Activated naive CD8-positive, alpha-beta T cell treated with anti-CD3 and anti-CD28 coated beads for 36 hours (primary cell): ENCODE measurements around the gene SLC26A4. TPM values are rescaled to one million over a fixed set of nuclear protein-coding genes. Genes with fewer than 3 reads are reported as not detected.

ENCODE experiments used
- DNase-seq: peaks from one replicate; pipeline ENCODE4 v3.0.0; 2021
- H3K27ac Mint-ChIP-seq: one replicate; pipeline ENCODE4 v1.8.0; 2022; ENCODE audit warnings: mild to moderate bottlenecking, moderate library complexity, mixed read lengths
- H3K27me3 Mint-ChIP-seq: one replicate; pipeline ENCODE4 v1.8.0; 2022; ENCODE audit warnings: mild to moderate bottlenecking, mixed read lengths
- H3K36me3 Mint-ChIP-seq: one replicate; pipeline ENCODE4 v1.8.0; 2021; ENCODE audit warnings: mild to moderate bottlenecking, mixed read lengths
- H3K4me1 Mint-ChIP-seq: one replicate; pipeline ENCODE4 v1.8.0; 2021; ENCODE audit warnings: mixed read lengths
- H3K4me3 Mint-ChIP-seq: one replicate; pipeline ENCODE4 v1.8.0; 2022; ENCODE audit warnings: mild to moderate bottlenecking, moderate library complexity, mixed read lengths
- H3K9me3 Mint-ChIP-seq: one replicate; pipeline ENCODE4 v1.8.0; 2022; ENCODE audit warnings: mixed read lengths
- total RNA-seq, 2 experiments: library from RNA; stranded (reverse); gene quantifications; one replicate each; pipeline ENCODE4 v1.2.3, GENCODE V29; 2021

The SLC26A4 gene
- total RNA-seq, 2 experiments from 2014 or later = 0.82 to 1.2 TPM

GRCh38 chr7:107697321-107698049 lies 36.9 kb downstream of the SLC26A4 start:
- H3K4me1 Mint-ChIP-seq = peaks cover 7% of the 10 kb centered on the region
- no peak overlapping the region for H3K27ac Mint-ChIP-seq
- no peak for DNase-seq
- peaks cover 7% of the 10 kb centered on the region for H3K27me3 Mint-ChIP-seq
- H3K9me3 Mint-ChIP-seq = no peaks in the 10 kb centered on the region
- no peaks in the 10 kb centered on the region for H3K36me3 Mint-ChIP-seq
- H3K4me3 Mint-ChIP-seq = no peak overlapping the region

GRCh38 chr7:107700570-107700969 lies 39.9 kb downstream of the SLC26A4 start:
- H3K4me1 Mint-ChIP-seq = peaks cover 9% of the 10 kb centered on the region
- H3K27me3 Mint-ChIP-seq = peaks cover 4% of the 10 kb centered on the region
- no peak overlapping the region for H3K27ac Mint-ChIP-seq
- DNase-seq = no peak
- no peaks in the 10 kb centered on the region for H3K36me3 Mint-ChIP-seq
- H3K9me3 Mint-ChIP-seq = no peaks in the 10 kb centered on the region
- no peak overlapping the region for H3K4me3 Mint-ChIP-seq

- H3K4me3 Mint-ChIP-seq = no peak overlapping the region
- peaks cover 9% of the 10 kb centered on the region for H3K4me1 Mint-ChIP-seq
- H3K27me3 Mint-ChIP-seq = peaks cover 4% of the 10 kb centered on the region
- no peak for DNase-seq
- H3K27ac Mint-ChIP-seq = no peak overlapping the region
- H3K9me3 Mint-ChIP-seq = no peaks in the 10 kb centered on the region
- H3K36me3 Mint-ChIP-seq = no peaks in the 10 kb centered on the region
These were observed 40.6 kb downstream of the SLC26A4 start for GRCh38 chr7:107701191-107701590.

- DNase-seq = no peak
- H3K27me3 Mint-ChIP-seq = peaks cover 4% of the 10 kb centered on the region
- H3K4me3 Mint-ChIP-seq = no peak overlapping the region
- H3K27ac Mint-ChIP-seq = no peak overlapping the region
- peaks cover 2% of the 10 kb centered on the region for H3K4me1 Mint-ChIP-seq
- H3K9me3 Mint-ChIP-seq = no peaks in the 10 kb centered on the region
- no peaks in the 10 kb centered on the region for H3K36me3 Mint-ChIP-seq
These were observed 42.6 kb downstream of the SLC26A4 start for GRCh38 chr7:107703219-107703618.

- Mint-ChIP-seq H3K4me3 (no peak overlapping the region), H3K27ac (no peak overlapping the region), H3K27me3 (peaks cover 4% of the 10 kb centered on the region), H3K4me1 (peaks cover 2% of the 10 kb centered on the region), H3K36me3 (no peaks in the 10 kb centered on the region), H3K9me3 (no peaks in the 10 kb centered on the region)
- no peak for DNase-seq
These were observed 43.2 kb downstream of the SLC26A4 start for GRCh38 chr7:107703872-107704271.

GRCh38 chr7:107708956-107709355 lies 48.3 kb downstream of the SLC26A4 start:
- H3K27ac Mint-ChIP-seq = no peak overlapping the region
- no peaks in the 10 kb centered on the region for H3K9me3 Mint-ChIP-seq
- H3K27me3 Mint-ChIP-seq = no peaks in the 10 kb centered on the region
- H3K4me1 Mint-ChIP-seq = no peaks in the 10 kb centered on the region
- no peak for DNase-seq
- H3K4me3 Mint-ChIP-seq = no peak overlapping the region
- H3K36me3 Mint-ChIP-seq = no peaks in the 10 kb centered on the region

GRCh38 chr7:107711301-107711700 lies 50.7 kb downstream of the SLC26A4 start:
- Mint-ChIP-seq H3K4me1 (no peaks in the 10 kb centered on the region), H3K4me3 (no peak overlapping the region), H3K27ac (no peak overlapping the region), H3K27me3 (no peaks in the 10 kb centered on the region), H3K36me3 (no peaks in the 10 kb centered on the region), H3K9me3 (no peaks in the 10 kb centered on the region)
- no peak for DNase-seq

GRCh38 chr7:107712025-107712424 lies 51.4 kb downstream of the SLC26A4 start:
- Mint-ChIP-seq H3K4me1 (no peaks in the 10 kb centered on the region), H3K9me3 (no peaks in the 10 kb centered on the region), H3K36me3 (no peaks in the 10 kb centered on the region), H3K27ac (no peak overlapping the region), H3K27me3 (no peaks in the 10 kb centered on the region), H3K4me3 (no peak overlapping the region)
- DNase-seq = no peak

GRCh38 chr7:107712896-107713295 lies 52.3 kb downstream of the SLC26A4 start:
- no peak overlapping the region for H3K4me3 Mint-ChIP-seq
- H3K4me1 Mint-ChIP-seq = no peaks in the 10 kb centered on the region
- H3K9me3 Mint-ChIP-seq = no peaks in the 10 kb centered on the region
- no peak overlapping the region for H3K27ac Mint-ChIP-seq
- DNase-seq = no peak
- H3K36me3 Mint-ChIP-seq = no peaks in the 10 kb centered on the region
- H3K27me3 Mint-ChIP-seq = no peaks in the 10 kb centered on the region

- no peaks in the 10 kb centered on the region for H3K9me3 Mint-ChIP-seq
- no peaks in the 10 kb centered on the region for H3K36me3 Mint-ChIP-seq
- no peak for DNase-seq
- H3K4me3 Mint-ChIP-seq = no peak overlapping the region
- no peaks in the 10 kb centered on the region for H3K27me3 Mint-ChIP-seq
- H3K4me1 Mint-ChIP-seq = no peaks in the 10 kb centered on the region
- H3K27ac Mint-ChIP-seq = no peak overlapping the region
These were observed 54.9 kb downstream of the SLC26A4 start for GRCh38 chr7:107715531-107715930.

GRCh38 chr7:107718456-107719193 lies 58.0 kb downstream of the SLC26A4 start:
- no peaks in the 10 kb centered on the region for H3K9me3 Mint-ChIP-seq
- no peaks in the 10 kb centered on the region for H3K36me3 Mint-ChIP-seq
- no peak overlapping the region for H3K27ac Mint-ChIP-seq
- no peaks in the 10 kb centered on the region for H3K27me3 Mint-ChIP-seq
- no peaks in the 10 kb centered on the region for H3K4me1 Mint-ChIP-seq
- no peak overlapping the region for H3K4me3 Mint-ChIP-seq
- no peak for DNase-seq

GRCh38 chr7:107721286-107721685 lies 60.7 kb downstream of the SLC26A4 start:
- Mint-ChIP-seq H3K9me3 (no peaks in the 10 kb centered on the region), H3K27me3 (no peaks in the 10 kb centered on the region), H3K4me1 (no peaks in the 10 kb centered on the region), H3K36me3 (no peaks in the 10 kb centered on the region), H3K4me3 (no peak overlapping the region), H3K27ac (no peak overlapping the region)
- no peak for DNase-seq

GRCh38 chr7:107723255-107723654 lies 62.6 kb downstream of the SLC26A4 start:
- no peaks in the 10 kb centered on the region for H3K36me3 Mint-ChIP-seq
- H3K9me3 Mint-ChIP-seq = no peaks in the 10 kb centered on the region

GRCh38 chr7:107725138-107725740 lies 64.6 kb downstream of the SLC26A4 start:
- H3K36me3 Mint-ChIP-seq = no peaks in the 10 kb centered on the region
- H3K27me3 Mint-ChIP-seq = peaks cover 22% of the 10 kb centered on the region
- no peak overlapping the region for H3K4me3 Mint-ChIP-seq
- no peaks in the 10 kb centered on the region for H3K9me3 Mint-ChIP-seq
- peak; percentile 18 for DNase-seq
- no peaks in the 10 kb centered on the region for H3K4me1 Mint-ChIP-seq
- no peak overlapping the region for H3K27ac Mint-ChIP-seq

More at GRCh38 chr7:107723255-107723654, 62.6 kb downstream of the SLC26A4 start:
- no peak overlapping the region for H3K4me3 Mint-ChIP-seq
- no peaks in the 10 kb centered on the region for H3K4me1 Mint-ChIP-seq
- DNase-seq = no peak
- H3K27me3 Mint-ChIP-seq = peaks cover 10% of the 10 kb centered on the region
- no peak overlapping the region for H3K27ac Mint-ChIP-seq

GRCh38 chr7:107726356-107727130 lies 65.9 kb downstream of the SLC26A4 start:
- H3K36me3 Mint-ChIP-seq = no peaks in the 10 kb centered on the region
- no peak overlapping the region for H3K27ac Mint-ChIP-seq

More at GRCh38 chr7:107726356-107727130, 65.9 kb downstream of the SLC26A4 start:
- Mint-ChIP-seq H3K9me3 (no peaks in the 10 kb centered on the region), H3K27me3 (peaks cover 22% of the 10 kb centered on the region), H3K4me1 (no peaks in the 10 kb centered on the region), H3K4me3 (no peak overlapping the region)
- DNase-seq = no peak
